GM23338 (cell line): ENCODE measurements around the gene APRT. TPM values are rescaled to one million over a fixed set of nuclear protein-coding genes. Genes with fewer than 3 reads are reported as not detected.

Experiments
- ATAC-seq: fragments of 200-7000 bp; cut with Tn5 transposase; 3 replicates; pipeline ENCODE4 v1.9.1; 2020
- DNase-seq: peaks from one replicate; pipeline ENCODE4 v3.0.0-alpha.2; 2015; ENCODE audit warnings: low spot score
- H2AFZ ChIP-seq: fragments of 200-600 bp; sonication (generic); 2 replicates; pipeline ENCODE4 v1.8.0; 2016; ENCODE audit warnings: antibody characterized with exemption, mild to moderate bottlenecking, moderate library complexity
- H3F3A ChIP-seq: fragments of 200-600 bp; sonication (generic); replicated peaks from 2 replicates; pipeline ENCODE4 v1.8.0; 2017; ENCODE audit warnings: antibody characterized with exemption, mixed run types, low read depth
- H3K27ac ChIP-seq: fragments of 200-600 bp; sonication (generic); 2 replicates; pipeline ENCODE4 v1.6.1; 2016; ENCODE audit warnings: low read depth
- H3K27me3 ChIP-seq: fragments of 200-600 bp; sonication (generic); 2 replicates; pipeline ENCODE4 v1.8.0; 2016; ENCODE audit warnings: mild to moderate bottlenecking, mixed run types, moderate library complexity; ENCODE audit not compliant: insufficient read depth
- H3K36me3 ChIP-seq: fragments of 200-600 bp; sonication (generic); 2 replicates; pipeline ENCODE4 v1.8.0; 2016; ENCODE audit warnings: mild to moderate bottlenecking; ENCODE audit not compliant: insufficient read depth
- H3K4me1 ChIP-seq: fragments of 200-600 bp; sonication (generic); 2 replicates; pipeline ENCODE4 v1.8.0; 2016; ENCODE audit warnings: mild to moderate bottlenecking, moderate library complexity; ENCODE audit not compliant: insufficient read depth
- H3K4me2 ChIP-seq: fragments of 200-600 bp; sonication (generic); 2 replicates; pipeline ENCODE4 v1.7.1; 2017; ENCODE audit warnings: mixed run types
- H3K4me3 ChIP-seq: fragments of 200-600 bp; sonication (generic); 2 replicates; pipeline ENCODE4 v1.6.1; 2016; ENCODE audit warnings: mixed run types
- H3K79me2 ChIP-seq: fragments of 200-600 bp; sonication (generic); replicated peaks from 2 replicates; pipeline ENCODE4 v1.8.0; 2017; ENCODE audit warnings: mild to moderate bottlenecking; ENCODE audit not compliant: insufficient read depth
- H3K9me2 ChIP-seq: fragments of 200-600 bp; sonication (generic); 2 replicates; pipeline ENCODE4 v1.8.0; 2017; ENCODE audit not compliant: insufficient read depth
- H4K20me1 ChIP-seq: fragments of 200-600 bp; sonication (generic); replicated peaks from 2 replicates; pipeline ENCODE4 v1.8.0; 2017; ENCODE audit warnings: mild to moderate bottlenecking; ENCODE audit not compliant: insufficient read depth
- H3K27ac Mint-ChIP-seq: 2 replicates; pipeline ENCODE4 v1.8.0; 2020; ENCODE audit warnings: inconsistent platforms, mild to moderate bottlenecking, moderate library complexity, mixed read lengths
- H3K27me3 Mint-ChIP-seq: 3 replicates; pipeline ENCODE4 v1.8.0; 2022; ENCODE audit warnings: low read depth, mild to moderate bottlenecking, moderate library complexity, mixed read lengths, inconsistent platforms; ENCODE audit not compliant: insufficient read depth, poor library complexity
- H3K36me3 Mint-ChIP-seq: 3 replicates; pipeline ENCODE4 v1.8.0; 2021; ENCODE audit warnings: low read depth, mild to moderate bottlenecking, inconsistent platforms, moderate library complexity, mixed read lengths
- H3K4me1 Mint-ChIP-seq: 3 replicates; pipeline ENCODE4 v1.8.0; 2020; ENCODE audit warnings: mild to moderate bottlenecking, inconsistent platforms, mixed read lengths
- H3K4me3 Mint-ChIP-seq: 3 replicates; pipeline ENCODE4 v1.8.0; 2021; ENCODE audit warnings: moderate library complexity, mild to moderate bottlenecking, inconsistent platforms, mixed read lengths
- H3K9me3 Mint-ChIP-seq: 3 replicates; pipeline ENCODE4 v1.8.0; 2020; ENCODE audit warnings: moderate library complexity, mild to moderate bottlenecking, inconsistent platforms, mixed read lengths
- CREB1 ChIP-seq: fragments of 250-450 bp; sonication (Bioruptor Pico); IDR thresholded peaks from 2 replicates; pipeline ENCODE4 v1.5.0; 2020; ENCODE audit warnings: low read depth, mild to moderate bottlenecking, moderate library complexity
- EZH2phosphoT487 ChIP-seq: fragments of 200-600 bp; sonication (generic); IDR thresholded peaks from one replicate; pipeline ENCODE4 v1.8.1; 2018; ENCODE audit warnings: antibody characterized with exemption; ENCODE audit not compliant: unreplicated experiment
- JUNB ChIP-seq: IDR thresholded peaks from one replicate; pipeline ENCODE4 v1.6.1; 2016; ENCODE audit warnings: antibody characterized with exemption; ENCODE audit not compliant: unreplicated experiment
- POLR2AphosphoS5 ChIP-seq: IDR thresholded peaks from 2 replicates; pipeline ENCODE4 v1.6.1; 2016; ENCODE audit warnings: antibody characterized with exemption, low read depth
- ZNF114 ChIP-seq: fragments of 250-450 bp; sonication (Bioruptor Pico); IDR thresholded peaks from 2 replicates; pipeline ENCODE4 v1.5.0; 2020; ENCODE audit warnings: mild to moderate bottlenecking, moderate library complexity
- ZNF331 ChIP-seq: fragments of 250-450 bp; sonication (Bioruptor Pico); IDR thresholded peaks from 2 replicates; pipeline ENCODE4 v1.5.0; 2020; ENCODE audit warnings: low read depth, mild to moderate bottlenecking, moderate library complexity
- polyA plus RNA-seq: library from polyadenylated mRNA; unstranded; fragments of >200 nt; fragmentation: Nextera tagmentation; extraction: Ambion mirVana; gene quantifications from 2 replicates; pipeline ENCODE4 v1.2.1, GENCODE V29; 2016
- total RNA-seq: library from RNA; depleted of rRNA; stranded (reverse); fragments of >200 nt; shearing (Covaris generic); gene quantifications from 2 replicates; pipeline ENCODE4 v1.2.3, GENCODE V29; 2014
- TF ChIP-seq, protein P1 (sequence below): IDR thresholded peaks from one replicate; pipeline ENCODE4 v1.6.1; 2018; ENCODE audit warnings: antibody characterized with exemption; ENCODE audit not compliant: unreplicated experiment
- TF ChIP-seq, protein P2 (sequence below): fragments of 250-450 bp; sonication (Bioruptor Pico); IDR thresholded peaks from 2 replicates; pipeline ENCODE4 v1.5.0; 2020; ENCODE audit warnings: mild to moderate bottlenecking, moderate library complexity
- TF ChIP-seq, protein P3 (sequence below), 2 experiments: fragments of 200-600 bp in 1 of 2; sonication (generic) in 1 of 2; conservative IDR thresholded peaks; 2 replicates each; pipeline versions ENCODE4 v1.5.1 to v1.6.1; 2016 to 2017; ENCODE audit warnings: antibody characterized with exemption in 2 of 2, low read depth in 2 of 2, mild to moderate bottlenecking in 2 of 2, moderate library complexity in 1 of 2

The APRT gene
- total and polyA plus RNA-seq, 2 experiments from 2014 or later: 250 to 522 TPM

DNA sequence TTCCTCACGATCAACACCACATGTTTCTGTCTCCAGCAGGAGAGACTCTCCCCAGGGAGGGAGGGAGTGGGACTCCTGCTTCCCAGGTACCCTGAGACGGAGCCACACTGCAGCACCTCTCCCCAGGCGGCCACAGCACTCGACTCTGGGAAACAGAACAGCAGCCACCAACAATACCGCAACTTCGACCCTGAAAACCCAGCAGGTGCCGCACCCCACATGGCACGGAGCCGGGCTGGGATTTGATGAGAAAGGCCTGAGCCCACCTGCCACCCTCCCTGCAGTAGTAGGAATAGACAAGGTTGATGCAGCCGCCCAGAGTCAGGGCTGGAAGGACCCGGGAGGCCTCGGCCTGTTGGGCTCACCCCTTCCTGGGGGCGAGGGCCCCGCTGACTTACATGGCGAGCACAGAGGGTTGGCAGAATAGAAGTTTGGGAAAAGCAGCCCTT lies 30.6 kb upstream of the APRT start:
- Histone ChIP-seq H3K27ac (no peak overlapping the region), H3K36me3 (no peaks in the 10 kb centered on the region; the same call in 1 of the 2 replicates), H3K4me1 (no peaks in the 10 kb centered on the region), H3F3A (no peaks in the 10 kb centered on the region), H3K27me3 (no peaks in the 10 kb centered on the region), H3K9me2 (no peaks in the 10 kb centered on the region), H2AFZ (no peak overlapping the region), H3K4me3 (no peak overlapping the region), H3K4me2 (no peak overlapping the region), H4K20me1 (no peaks in the 10 kb centered on the region), H3K79me2 (no peaks in the 10 kb centered on the region)
- peaks cover 10% of the 10 kb centered on the region for H3K27me3 Mint-ChIP-seq
- no peak for ATAC-seq
- H3K4me3 Mint-ChIP-seq: no peak overlapping the region
- H3K4me1 Mint-ChIP-seq: 0 out of 3 replicates have a peak, but pooled peaks cover 3% of the 10 kb centered on the region
- peaks cover 11% of the 10 kb centered on the region for H3K36me3 Mint-ChIP-seq
- no peak for DNase-seq
- TF ChIP-seq, protein P1, sequence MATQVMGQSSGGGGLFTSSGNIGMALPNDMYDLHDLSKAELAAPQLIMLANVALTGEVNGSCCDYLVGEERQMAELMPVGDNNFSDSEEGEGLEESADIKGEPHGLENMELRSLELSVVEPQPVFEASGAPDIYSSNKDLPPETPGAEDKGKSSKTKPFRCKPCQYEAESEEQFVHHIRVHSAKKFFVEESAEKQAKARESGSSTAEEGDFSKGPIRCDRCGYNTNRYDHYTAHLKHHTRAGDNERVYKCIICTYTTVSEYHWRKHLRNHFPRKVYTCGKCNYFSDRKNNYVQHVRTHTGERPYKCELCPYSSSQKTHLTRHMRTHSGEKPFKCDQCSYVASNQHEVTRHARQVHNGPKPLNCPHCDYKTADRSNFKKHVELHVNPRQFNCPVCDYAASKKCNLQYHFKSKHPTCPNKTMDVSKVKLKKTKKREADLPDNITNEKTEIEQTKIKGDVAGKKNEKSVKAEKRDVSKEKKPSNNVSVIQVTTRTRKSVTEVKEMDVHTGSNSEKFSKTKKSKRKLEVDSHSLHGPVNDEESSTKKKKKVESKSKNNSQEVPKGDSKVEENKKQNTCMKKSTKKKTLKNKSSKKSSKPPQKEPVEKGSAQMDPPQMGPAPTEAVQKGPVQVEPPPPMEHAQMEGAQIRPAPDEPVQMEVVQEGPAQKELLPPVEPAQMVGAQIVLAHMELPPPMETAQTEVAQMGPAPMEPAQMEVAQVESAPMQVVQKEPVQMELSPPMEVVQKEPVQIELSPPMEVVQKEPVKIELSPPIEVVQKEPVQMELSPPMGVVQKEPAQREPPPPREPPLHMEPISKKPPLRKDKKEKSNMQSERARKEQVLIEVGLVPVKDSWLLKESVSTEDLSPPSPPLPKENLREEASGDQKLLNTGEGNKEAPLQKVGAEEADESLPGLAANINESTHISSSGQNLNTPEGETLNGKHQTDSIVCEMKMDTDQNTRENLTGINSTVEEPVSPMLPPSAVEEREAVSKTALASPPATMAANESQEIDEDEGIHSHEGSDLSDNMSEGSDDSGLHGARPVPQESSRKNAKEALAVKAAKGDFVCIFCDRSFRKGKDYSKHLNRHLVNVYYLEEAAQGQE: no peak
- TF ChIP-seq POLR2AphosphoS5 (no peak), ZNF114 (CRISPR knock-in tag) (no peak), CREB1 (CRISPR knock-in tag) (no peak), EZH2phosphoT487 (no peak), JUNB (no peak), ZNF331 (no peak)
- TF ChIP-seq, protein P2, sequence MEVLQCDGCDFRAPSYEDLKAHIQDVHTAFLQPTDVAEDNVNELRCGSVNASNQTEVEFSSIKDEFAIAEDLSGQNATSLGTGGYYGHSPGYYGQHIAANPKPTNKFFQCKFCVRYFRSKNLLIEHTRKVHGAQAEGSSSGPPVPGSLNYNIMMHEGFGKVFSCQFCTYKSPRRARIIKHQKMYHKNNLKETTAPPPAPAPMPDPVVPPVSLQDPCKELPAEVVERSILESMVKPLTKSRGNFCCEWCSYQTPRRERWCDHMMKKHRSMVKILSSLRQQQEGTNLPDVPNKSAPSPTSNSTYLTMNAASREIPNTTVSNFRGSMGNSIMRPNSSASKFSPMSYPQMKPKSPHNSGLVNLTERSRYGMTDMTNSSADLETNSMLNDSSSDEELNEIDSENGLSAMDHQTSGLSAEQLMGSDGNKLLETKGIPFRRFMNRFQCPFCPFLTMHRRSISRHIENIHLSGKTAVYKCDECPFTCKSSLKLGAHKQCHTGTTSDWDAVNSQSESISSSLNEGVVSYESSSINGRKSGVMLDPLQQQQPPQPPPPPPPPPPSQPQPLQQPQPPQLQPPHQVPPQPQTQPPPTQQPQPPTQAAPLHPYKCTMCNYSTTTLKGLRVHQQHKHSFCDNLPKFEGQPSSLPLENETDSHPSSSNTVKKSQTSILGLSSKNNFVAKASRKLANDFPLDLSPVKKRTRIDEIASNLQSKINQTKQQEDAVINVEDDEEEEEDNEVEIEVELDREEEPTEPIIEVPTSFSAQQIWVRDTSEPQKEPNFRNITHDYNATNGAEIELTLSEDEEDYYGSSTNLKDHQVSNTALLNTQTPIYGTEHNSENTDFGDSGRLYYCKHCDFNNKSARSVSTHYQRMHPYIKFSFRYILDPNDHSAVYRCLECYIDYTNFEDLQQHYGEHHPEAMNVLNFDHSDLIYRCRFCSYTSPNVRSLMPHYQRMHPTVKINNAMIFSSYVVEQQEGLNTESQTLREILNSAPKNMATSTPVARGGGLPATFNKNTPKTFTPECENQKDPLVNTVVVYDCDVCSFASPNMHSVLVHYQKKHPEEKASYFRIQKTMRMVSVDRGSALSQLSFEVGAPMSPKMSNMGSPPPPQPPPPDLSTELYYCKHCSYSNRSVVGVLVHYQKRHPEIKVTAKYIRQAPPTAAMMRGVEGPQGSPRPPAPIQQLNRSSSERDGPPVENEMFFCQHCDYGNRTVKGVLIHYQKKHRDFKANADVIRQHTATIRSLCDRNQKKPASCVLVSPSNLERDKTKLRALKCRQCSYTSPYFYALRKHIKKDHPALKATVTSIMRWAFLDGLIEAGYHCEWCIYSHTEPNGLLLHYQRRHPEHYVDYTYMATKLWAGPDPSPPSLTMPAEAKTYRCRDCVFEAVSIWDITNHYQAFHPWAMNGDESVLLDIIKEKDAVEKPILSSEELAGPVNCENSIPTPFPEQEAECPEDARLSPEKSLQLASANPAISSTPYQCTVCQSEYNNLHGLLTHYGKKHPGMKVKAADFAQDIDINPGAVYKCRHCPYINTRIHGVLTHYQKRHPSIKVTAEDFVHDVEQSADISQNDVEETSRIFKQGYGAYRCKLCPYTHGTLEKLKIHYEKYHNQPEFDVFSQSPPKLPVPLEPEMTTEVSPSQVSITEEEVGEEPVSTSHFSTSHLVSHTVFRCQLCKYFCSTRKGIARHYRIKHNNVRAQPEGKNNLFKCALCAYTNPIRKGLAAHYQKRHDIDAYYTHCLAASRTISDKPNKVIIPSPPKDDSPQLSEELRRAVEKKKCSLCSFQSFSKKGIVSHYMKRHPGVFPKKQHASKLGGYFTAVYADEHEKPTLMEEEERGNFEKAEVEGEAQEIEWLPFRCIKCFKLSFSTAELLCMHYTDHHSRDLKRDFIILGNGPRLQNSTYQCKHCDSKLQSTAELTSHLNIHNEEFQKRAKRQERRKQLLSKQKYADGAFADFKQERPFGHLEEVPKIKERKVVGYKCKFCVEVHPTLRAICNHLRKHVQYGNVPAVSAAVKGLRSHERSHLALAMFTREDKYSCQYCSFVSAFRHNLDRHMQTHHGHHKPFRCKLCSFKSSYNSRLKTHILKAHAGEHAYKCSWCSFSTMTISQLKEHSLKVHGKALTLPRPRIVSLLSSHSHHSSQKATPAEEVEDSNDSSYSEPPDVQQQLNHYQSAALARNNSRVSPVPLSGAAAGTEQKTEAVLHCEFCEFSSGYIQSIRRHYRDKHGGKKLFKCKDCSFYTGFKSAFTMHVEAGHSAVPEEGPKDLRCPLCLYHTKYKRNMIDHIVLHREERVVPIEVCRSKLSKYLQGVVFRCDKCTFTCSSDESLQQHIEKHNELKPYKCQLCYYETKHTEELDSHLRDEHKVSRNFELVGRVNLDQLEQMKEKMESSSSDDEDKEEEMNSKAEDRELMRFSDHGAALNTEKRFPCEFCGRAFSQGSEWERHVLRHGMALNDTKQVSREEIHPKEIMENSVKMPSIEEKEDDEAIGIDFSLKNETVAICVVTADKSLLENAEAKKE: no peak
- TF ChIP-seq, protein P3, sequence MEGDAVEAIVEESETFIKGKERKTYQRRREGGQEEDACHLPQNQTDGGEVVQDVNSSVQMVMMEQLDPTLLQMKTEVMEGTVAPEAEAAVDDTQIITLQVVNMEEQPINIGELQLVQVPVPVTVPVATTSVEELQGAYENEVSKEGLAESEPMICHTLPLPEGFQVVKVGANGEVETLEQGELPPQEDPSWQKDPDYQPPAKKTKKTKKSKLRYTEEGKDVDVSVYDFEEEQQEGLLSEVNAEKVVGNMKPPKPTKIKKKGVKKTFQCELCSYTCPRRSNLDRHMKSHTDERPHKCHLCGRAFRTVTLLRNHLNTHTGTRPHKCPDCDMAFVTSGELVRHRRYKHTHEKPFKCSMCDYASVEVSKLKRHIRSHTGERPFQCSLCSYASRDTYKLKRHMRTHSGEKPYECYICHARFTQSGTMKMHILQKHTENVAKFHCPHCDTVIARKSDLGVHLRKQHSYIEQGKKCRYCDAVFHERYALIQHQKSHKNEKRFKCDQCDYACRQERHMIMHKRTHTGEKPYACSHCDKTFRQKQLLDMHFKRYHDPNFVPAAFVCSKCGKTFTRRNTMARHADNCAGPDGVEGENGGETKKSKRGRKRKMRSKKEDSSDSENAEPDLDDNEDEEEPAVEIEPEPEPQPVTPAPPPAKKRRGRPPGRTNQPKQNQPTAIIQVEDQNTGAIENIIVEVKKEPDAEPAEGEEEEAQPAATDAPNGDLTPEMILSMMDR (conservative IDR thresholded peaks at IDR 0.05; ENCODE audit: low read depth in 2 of 2): no peak
- H3K27ac Mint-ChIP-seq: no peak overlapping the region
- no peaks in the 10 kb centered on the region for H3K9me3 Mint-ChIP-seq
